HG03175 (cell line): ENCODE data around the gene ANKUB1.

Experiments used
- ATAC-seq: cut with Tn5 transposase; IDR thresholded peaks from one replicate; pipeline ENCODE4 v1.9.1; 2021; ENCODE audit warnings: mild to moderate bottlenecking, moderate library complexity; ENCODE audit not compliant: unreplicated experiment

The ANKUB1 gene

GRCh38 chr3:149809699-149810098 lies 17.3 kb upstream of the ANKUB1 start:
- no peak for ATAC-seq

GRCh38 chr3:149808209-149808829 lies 16.0 kb upstream of the ANKUB1 start:
- ATAC-seq: no peak

DNA sequence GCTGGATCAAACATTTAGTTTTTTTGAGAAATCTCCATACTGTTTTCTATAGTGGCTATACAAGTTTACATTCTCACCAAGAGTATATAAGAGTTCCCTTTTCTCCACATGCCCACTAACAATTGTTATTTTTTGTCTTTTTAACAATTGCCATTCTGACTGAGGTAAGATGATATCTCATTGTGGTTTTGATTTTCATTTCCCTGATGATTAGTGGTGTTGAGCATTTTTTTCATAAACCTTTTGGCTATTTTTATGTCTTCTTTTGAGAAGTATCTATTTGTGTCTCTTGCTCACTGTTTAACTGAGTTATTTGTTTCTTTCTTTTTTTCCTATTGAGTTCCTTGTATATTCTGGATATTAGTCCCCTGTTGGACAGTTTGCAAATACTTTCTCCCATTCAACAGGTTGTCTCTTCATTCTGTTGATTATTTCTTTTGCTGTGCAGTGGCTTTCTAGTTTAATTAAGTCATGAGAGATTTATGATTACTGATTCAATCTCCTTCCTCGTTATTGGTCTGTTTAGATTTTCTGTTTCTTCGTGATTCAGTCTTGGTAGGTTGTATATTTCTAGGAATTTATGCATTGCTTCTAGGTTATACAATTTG lies 13.9 kb upstream of the ANKUB1 start:
- ATAC-seq: no peak

DNA sequence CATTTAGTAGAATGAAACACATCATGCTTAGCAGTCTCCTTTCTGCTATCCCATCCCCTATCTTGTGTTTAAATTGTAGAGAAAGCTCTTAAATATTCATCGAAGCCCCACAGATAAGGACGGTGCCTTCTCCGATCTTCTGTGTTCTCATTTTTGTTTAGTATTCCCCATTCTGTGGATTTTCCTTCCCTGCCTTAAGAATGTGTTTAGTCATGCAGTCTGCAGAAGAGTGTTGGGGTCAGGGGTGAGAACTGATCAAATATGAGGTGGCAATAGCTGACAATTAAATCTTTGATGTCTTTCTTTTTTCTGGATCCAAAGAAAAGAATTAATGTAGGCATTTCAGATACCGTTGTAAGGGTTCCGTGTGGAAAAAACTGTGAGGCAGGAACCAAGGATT lies 9.3 kb upstream of the ANKUB1 start:
- ATAC-seq: no peak

DNA sequence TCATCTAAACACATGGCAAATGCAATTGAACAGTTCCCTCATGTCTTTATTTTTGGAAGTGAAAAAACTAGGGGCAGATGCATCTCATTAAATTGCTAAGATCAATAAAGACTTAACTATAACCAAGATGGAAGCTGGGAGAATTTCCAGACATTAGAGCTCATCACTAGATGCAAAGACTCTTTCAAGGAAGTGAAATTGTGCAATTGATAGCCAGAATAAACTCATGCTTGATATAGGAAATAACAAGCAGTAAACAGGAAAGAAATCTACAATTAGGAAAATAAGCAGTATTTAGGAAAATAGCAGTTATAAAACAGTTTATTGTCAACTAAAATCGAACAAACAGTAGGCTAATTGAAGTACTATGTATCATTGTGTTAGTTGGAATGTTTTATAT lies 8.8 kb upstream of the ANKUB1 start:
- no peak for ATAC-seq

DNA sequence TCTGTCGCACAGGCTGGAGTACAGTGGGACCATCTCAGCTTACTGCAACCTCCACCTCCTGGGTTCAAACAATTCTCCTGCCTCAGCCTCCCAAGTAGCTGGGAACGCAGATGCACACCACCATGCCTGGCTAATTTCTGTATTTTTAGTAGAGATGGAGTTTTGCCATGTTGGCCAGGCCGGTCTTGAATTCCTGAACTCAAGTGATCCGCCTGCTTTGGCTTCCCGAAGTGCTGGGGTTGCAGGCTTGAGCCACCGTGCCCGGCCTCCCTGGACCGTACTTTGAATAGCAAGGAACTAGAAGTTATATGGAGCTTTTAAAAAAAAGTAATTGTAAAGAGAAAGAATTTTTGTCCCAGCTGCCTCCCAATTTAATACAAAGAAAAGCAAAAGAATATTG lies 8.3 kb upstream of the ANKUB1 start:
- no peak for ATAC-seq

DNA sequence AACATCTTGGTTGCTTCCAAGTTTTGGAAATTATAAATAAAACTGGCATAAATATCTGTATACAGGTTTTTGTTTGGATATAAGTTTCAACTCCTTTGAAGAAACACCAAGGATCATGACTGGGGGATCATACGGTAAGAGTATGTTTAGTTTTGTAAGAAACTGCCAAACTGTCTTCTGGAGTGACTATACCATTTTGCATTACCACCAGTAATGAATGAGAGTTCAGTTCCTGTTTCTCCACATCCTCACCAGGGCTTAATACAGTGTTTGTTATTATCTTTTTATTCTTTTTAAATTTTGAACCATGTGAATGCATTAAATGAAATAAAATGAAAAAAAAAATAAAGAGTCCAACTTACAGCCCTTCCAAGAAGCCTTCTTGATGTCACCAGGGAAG lies 3.7 kb upstream of the ANKUB1 start:
- ATAC-seq: no peak

- ATAC-seq: no peak
Measured at GRCh38 chr3:149790698-149791097, 1.7 kb downstream of the ANKUB1 start.

DNA sequence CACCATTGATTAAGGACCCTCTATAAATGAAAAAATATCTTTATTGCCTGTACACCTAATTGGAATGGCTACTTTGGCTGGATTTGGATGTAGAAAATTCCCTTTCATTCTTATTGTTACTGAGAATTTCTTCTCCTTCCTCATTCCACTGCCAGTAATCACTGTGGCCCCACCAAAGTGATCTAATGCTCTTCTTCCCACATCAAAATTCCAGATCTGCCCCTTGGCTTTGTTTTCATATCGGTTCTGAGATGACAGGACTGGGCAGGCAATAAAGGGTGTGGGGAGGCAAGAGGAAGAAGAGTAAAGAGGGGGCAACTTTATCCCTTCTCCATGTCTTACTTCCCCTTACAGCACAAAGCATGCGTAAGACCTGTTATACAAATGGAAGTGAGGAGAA lies 2.1 kb downstream of the ANKUB1 start:
- ATAC-seq: no peak

DNA sequence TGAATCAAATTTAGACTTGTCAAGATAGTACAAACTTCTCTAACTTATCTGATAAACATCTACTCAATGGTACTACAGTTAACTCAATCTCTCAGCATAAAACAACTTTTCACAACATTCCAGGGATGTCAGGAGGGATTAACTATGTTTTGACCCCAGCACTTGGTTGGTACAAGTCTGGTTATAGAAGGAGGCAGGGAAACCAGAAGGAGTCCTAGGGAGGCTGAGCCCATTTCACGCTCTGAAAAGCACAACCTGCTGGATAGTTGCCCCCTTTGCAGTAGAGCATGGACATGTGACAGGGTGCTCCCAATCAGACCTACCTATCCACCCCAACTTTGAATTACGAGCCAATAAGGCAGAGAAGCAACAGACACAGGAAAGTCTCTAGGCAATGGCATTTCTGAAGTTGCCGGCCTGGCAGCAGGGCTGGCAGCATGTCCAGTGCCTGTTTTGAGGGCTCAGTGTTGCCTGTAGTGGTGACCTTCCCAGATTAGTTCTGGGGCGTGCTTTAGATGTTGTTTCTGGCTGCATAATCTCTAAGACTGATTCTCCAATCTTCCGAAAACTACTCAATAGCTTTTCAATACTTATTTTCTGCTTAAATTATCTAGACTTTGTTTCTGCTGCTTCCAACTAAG lies 8.2 kb downstream of the ANKUB1 start:
- no peak for ATAC-seq

- no peak for ATAC-seq
Measured at GRCh38 chr3:149783576-149783975, 8.8 kb downstream of the ANKUB1 start.

GRCh38 chr3:149781741-149782140 lies 10.6 kb downstream of the ANKUB1 start:
- ATAC-seq: peak; percentile 16

DNA sequence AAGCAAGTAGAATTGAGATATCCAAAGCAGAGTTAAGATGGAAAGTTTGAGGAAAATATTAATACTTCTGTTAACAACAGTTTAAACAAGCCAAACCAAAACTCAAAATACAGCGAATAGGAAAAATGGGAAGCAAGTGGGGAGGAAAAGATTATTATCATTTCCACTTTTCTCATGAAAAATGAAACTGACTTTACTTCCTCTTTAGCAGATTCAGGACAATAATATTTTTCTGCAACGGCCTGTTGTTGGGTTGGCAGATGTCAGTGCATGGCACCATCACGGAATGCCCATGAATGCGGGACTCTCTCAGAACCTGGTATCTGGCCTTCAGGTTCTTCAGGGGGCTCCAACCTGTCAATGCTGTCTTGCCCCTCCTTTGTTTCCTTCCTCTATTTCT lies 11.1 kb downstream of the ANKUB1 start:
- ATAC-seq: peak; percentile 52

DNA sequence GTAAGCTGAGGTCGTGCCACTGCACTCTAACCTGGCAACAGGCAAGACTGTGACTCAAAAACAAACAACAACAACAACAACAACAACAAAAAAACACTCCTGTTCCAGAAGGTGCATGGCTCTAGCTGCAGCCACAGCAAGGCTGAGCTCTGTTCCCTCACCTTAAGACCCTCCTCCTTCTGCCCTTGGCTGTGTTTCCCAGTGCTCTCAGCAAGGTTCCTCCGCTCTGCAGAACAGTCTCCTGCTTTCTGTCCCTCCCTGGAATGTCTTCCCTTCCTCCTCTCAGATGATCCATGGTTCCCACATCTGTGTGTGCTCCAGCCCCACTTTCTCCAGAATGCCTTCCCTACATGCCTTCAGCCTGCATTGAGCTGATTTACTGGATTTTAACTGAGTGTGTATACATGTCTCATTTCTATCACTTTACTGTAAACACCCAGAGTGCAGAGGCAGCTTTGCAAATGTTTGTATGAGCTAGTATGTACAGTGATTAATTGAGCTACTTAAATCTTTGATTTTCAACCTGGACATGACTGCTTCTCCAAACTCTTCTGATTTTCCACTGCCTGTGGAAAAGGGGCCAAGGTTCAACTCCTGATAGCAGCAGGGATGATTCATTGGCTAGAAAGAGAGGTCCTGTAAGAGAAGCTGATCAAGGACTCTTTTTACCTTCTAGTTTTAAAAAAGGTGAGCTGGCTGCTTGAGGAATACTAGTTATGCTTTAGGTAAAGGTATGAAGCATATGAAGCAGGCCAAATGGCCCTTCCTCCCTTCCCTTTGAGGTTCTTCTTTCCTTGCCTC lies 14.7 kb downstream of the ANKUB1 start:
- no peak for ATAC-seq

DNA sequence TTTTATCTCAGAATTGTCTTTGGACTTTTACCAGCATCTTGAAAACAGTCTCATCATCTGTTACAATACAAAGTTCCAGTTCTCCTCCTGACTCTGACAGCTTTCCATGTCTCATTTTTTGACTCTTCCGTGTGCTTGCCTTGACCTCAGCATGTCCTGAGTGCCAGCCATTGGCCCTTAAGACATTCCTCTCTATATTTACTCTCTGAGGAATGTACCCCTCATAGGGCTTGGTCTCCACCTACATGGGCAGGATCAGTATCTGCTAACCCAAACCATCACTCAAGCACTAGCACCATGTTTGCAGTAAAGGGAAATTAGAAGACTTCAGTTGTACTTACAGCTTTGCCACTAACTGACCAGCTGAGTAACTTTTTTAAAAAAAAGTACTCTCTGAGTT lies 16.2 kb downstream of the ANKUB1 start:
- no peak for ATAC-seq

GRCh38 chr3:149772861-149773260 lies 19.5 kb downstream of the ANKUB1 start:
- ATAC-seq: no peak

- ATAC-seq: peak; percentile 67
Measured at GRCh38 chr3:149771652-149772271, 20.6 kb downstream of the ANKUB1 start.

DNA sequence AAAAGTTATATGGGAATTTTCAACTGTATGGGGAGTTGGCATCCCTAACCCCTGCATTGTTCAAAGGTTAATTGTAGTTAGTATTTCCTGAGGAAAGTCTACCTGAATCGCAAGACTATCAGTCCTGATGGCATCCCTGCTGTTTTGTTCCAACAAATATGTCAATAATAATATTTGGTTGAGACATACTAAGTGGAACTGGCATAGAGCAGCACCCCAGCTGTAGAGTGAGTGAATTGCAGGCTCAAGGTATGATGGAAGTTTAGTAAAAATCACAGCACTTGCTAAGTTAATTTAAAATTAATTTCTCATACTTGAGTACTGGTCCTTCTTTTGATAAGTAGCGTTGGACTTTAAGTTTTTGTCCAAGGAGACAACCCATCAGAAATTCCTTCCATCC lies 22.1 kb downstream of the ANKUB1 start:
- no peak for ATAC-seq

DNA sequence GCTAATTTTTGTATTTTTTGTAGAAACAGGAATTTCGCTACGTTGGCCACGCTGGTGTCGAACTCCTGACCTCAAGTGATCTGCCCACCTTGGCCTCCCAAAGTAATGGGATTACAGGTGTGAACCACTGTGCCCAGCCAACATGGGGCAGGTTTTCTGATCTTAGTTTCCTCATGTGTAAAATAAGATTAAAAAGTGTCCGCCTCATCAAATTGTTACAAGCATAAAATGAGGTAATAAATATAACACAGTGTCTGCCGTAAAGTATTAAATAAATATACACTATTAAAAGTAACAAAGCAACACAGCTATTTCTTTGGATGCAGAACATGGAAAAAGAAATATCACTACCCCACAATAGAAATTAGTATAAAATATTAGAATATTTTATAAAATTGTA lies 23.6 kb downstream of the ANKUB1 start:
- no peak for ATAC-seq

DNA sequence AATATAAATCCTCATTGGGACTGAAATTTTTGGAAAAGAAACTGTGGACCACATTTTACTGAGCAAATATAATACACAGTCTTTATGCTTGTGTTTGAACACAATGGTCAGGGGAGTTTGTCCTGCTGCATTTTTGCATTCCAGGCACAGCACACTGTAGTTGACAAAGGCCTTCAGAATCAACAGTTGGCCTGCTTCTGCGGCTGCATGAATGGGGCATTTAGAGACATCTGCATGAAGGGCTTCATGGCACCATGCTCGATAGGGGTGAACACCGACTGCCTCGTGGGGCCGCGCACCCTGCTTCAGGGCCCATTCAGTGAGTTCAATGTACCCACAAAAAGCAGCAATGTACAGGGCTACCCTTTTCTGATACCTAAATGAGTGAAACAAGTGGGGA lies 24.6 kb downstream of the ANKUB1 start:
- no peak for ATAC-seq

GRCh38 chr3:149765762-149766334 lies 26.5 kb downstream of the ANKUB1 start:
- ATAC-seq: no peak
